ENCODE results near the gene ZFR. TPM values are rescaled to one million over a fixed set of nuclear protein-coding genes. Genes with fewer than 3 reads are reported as not detected.
"Not testable (repeated sequence)": the region's sequence is repeated elsewhere in the genome, so short reads cannot be mapped to it uniquely, and the experiment has no call there.

The ZFR gene
- total RNA-seq, 2 donors from 2014 or later, result 51.2 to 63.7 TPM

DNA sequence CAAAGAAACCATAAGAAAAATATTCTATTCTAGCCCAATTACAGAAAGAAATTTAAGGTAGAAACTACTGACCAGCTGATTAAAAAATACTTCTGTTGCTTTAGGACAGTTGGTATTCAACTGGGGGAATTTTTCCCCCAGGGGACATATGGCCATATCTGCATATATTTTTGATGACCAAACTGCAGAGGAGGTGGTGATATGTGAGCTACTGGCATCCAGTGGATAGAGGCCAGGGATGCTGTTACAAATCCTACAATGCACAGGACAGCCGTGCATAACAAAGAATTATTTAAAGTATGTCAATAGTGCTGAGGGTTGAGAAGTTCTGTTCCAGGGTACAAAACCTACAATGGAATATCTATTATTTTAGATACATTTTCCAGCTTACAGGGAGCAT, 24.0 kb downstream of the ZFR start:
- peak overlapping the region; percentile 47 for H3K27ac Mint-ChIP-seq
- DNase-seq, result no peak

GRCh38 chr5:32419791-32420190, 24.7 kb downstream of the ZFR start:
- Mint-ChIP-seq H3K27me3 (no peaks in the 10 kb centered on the region), H3K4me3 (no peak overlapping the region), H3K36me3 (ENCODE audit: low read depth) (no peaks in the 10 kb centered on the region), H3K27ac (no peak overlapping the region), H3K4me1 (peaks cover 26% of the 10 kb centered on the region)
- ATAC-seq (no peak), DNase-seq (no peak)
- no peaks in the 10 kb centered on the region for H3K9me3 ChIP-seq (ENCODE audit: control insufficient read depth, low read length, poor library complexity, severe bottlenecking)

More for the DNA sequence above, 24.0 kb downstream of the ZFR start:
- Mint-ChIP-seq H3K4me3 (no peak overlapping the region), H3K4me1 (peaks cover 28% of the 10 kb centered on the region), H3K27me3 (no peaks in the 10 kb centered on the region), H3K36me3 (ENCODE audit: low read depth) (no peaks in the 10 kb centered on the region)
- ATAC-seq, result no peak
- no peaks in the 10 kb centered on the region for H3K9me3 ChIP-seq (ENCODE audit: control insufficient read depth, low read length, poor library complexity, severe bottlenecking)

DNA sequence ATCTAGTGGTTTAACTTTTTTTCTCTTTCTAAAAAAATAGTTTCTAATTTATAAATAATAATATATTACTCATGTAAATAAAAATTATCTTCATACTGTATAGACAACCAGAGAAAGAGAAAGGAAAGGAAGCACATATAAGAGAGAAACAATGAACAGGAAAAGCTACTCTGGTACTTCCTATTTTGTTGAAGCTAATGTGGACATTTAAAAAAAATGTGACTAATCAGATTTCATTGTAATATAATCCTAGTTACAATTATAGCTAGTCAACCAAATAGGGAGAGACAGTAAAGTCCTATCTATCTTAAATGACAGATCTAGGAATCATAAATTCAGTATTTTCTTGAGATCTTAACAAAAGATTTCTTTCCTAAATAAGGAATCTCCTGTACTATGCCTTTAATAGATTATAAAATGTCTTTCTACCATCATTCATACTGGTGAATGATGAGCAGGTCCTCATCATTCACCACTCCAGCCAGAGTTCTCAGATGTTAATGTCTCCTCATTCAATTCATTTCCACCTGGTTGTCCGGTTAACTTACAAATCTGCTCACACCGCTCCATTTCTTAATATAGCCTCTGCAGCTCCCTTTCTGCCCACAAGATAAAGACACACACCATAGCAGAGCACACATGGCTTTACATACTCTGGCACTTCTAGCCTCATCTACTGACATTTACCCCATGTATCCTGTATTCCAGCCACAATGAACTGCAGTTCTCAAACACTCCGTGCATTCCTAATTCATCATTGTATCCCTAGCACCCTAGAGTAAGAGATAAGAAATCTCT, 30.9 kb downstream of the ZFR start:
- no peaks in the 10 kb centered on the region for H3K9me3 ChIP-seq (ENCODE audit: control insufficient read depth, low read length, poor library complexity, severe bottlenecking)
- H3K27ac Mint-ChIP-seq, result peak overlapping the region; percentile 32
- peaks cover 5% of the 10 kb centered on the region for H3K36me3 Mint-ChIP-seq (ENCODE audit: low read depth)

DNA sequence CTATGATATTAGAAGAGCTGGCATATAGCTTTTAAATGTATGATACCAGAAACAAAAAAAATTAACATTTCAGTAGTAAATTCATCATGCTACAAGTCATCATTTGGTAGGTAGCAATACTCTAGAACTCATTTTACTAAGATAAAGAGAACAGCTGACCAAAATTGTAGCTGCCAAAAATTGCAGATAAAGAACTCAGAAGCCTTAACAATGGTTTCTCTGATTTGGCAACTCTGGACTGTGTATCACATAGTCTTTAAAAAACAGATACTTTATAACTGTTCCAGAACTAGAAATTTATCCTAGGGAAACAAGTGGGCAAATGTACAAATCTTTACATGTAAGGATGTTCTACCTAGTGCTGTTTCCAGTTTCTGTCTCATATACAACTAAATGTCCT, 33.9 kb downstream of the ZFR start:
- no peaks in the 10 kb centered on the region for H3K9me3 ChIP-seq (ENCODE audit: control insufficient read depth, low read length, poor library complexity, severe bottlenecking)
- Mint-ChIP-seq H3K4me1 (peaks cover 9% of the 10 kb centered on the region), H3K27ac (no peak overlapping the region), H3K27me3 (no peaks in the 10 kb centered on the region), H3K4me3 (no peak overlapping the region), H3K36me3 (ENCODE audit: low read depth) (peaks cover 9% of the 10 kb centered on the region)
- ATAC-seq (no peak), DNase-seq (no peak)

More for the DNA sequence above, 30.9 kb downstream of the ZFR start:
- DNase-seq, result no peak
- H3K4me3 Mint-ChIP-seq, result no peak overlapping the region
- H3K27me3 Mint-ChIP-seq, result no peaks in the 10 kb centered on the region
- peaks cover 11% of the 10 kb centered on the region for H3K4me1 Mint-ChIP-seq
- no peak for ATAC-seq

DNA sequence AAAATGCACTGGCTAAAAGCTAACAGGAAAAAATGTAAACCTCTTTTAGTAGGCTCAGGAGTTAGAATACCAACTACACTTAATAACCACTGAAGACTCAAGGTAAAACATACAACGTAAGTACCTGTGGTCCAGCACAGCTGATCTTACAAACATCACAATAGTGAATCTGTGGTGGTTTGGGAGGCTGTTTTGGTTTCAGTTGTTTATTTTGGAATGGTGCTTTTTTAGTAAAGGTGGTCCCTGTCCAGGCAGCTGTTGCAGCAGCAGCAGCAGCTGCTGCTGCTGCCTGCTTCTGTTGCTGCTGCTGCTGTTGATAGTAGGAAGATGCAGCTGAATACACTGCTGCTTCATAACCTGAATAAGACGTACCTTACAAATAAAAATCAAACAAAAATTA, 37.9 kb downstream of the ZFR start:
- H3K9me3 ChIP-seq (ENCODE audit: control insufficient read depth, low read length, poor library complexity, severe bottlenecking), result no peaks in the 10 kb centered on the region
- DNase-seq (no peak), ATAC-seq (no peak)
- no peak overlapping the region for H3K4me3 Mint-ChIP-seq
- H3K4me1 Mint-ChIP-seq, result peaks cover 8% of the 10 kb centered on the region
- H3K36me3 Mint-ChIP-seq (ENCODE audit: low read depth), result peaks cover 22% of the 10 kb centered on the region
- H3K27ac Mint-ChIP-seq, result peak overlapping the region; percentile 77
- no peaks in the 10 kb centered on the region for H3K27me3 Mint-ChIP-seq

DNA sequence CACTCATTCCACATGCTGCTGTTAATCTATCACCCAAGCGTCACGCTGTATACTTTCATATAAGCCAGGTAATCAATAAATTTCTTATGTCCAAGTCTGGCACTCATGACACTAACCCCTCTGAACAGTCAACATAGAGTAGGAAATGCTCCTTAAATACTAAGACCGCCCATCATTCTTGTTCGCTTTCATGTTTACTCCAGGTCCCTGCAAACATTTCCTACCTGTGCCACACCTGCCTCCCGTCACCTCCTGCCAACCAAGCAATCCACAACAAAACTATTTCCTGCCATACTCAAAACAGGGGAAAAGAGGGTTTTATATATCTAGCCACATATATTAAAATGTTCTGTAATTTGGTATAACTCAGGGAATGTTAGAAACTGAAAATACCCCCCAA, 39.0 kb downstream of the ZFR start:
- Mint-ChIP-seq H3K4me1 (peaks cover 11% of the 10 kb centered on the region), H3K27me3 (no peaks in the 10 kb centered on the region), H3K36me3 (ENCODE audit: low read depth) (peaks cover 28% of the 10 kb centered on the region), H3K27ac (peak overlapping the region; percentile 56), H3K4me3 (no peak overlapping the region)
- ATAC-seq (no peak), DNase-seq (no peak)
- H3K9me3 ChIP-seq (ENCODE audit: control insufficient read depth, low read length, poor library complexity, severe bottlenecking), result no peaks in the 10 kb centered on the region

- no peak for DNase-seq
- no peak for ATAC-seq
- Mint-ChIP-seq H3K27ac (no peak overlapping the region), H3K4me3 (no peak overlapping the region), H3K36me3 (ENCODE audit: low read depth) (peaks cover 31% of the 10 kb centered on the region), H3K4me1 (peaks cover 9% of the 10 kb centered on the region), H3K27me3 (no peaks in the 10 kb centered on the region)
- no peaks in the 10 kb centered on the region for H3K9me3 ChIP-seq (ENCODE audit: control insufficient read depth, low read length, poor library complexity, severe bottlenecking)
Observed at GRCh38 chr5:32403760-32404159, 40.8 kb downstream of the ZFR start.

- Mint-ChIP-seq H3K4me3 (no peak overlapping the region), H3K36me3 (ENCODE audit: low read depth) (peaks cover 26% of the 10 kb centered on the region), H3K27me3 (no peaks in the 10 kb centered on the region), H3K4me1 (peaks cover 5% of the 10 kb centered on the region), H3K27ac (no peak overlapping the region)
- H3K9me3 ChIP-seq (ENCODE audit: control insufficient read depth, low read length, poor library complexity, severe bottlenecking), result no peaks in the 10 kb centered on the region
- DNase-seq (no peak), ATAC-seq (no peak)
Observed at GRCh38 chr5:32400401-32400800, 44.1 kb downstream of the ZFR start.

GRCh38 chr5:32398754-32399153, 45.8 kb downstream of the ZFR start:
- not testable (repeated sequence) for H3K9me3 ChIP-seq (ENCODE audit: control insufficient read depth, low read length, poor library complexity, severe bottlenecking); H3K27me3 Mint-ChIP-seq; H3K4me3 Mint-ChIP-seq; ATAC-seq; H3K4me1 Mint-ChIP-seq; DNase-seq
- Mint-ChIP-seq H3K27ac (peak overlapping the region; percentile 32), H3K36me3 (ENCODE audit: low read depth) (peaks cover 27% of the 10 kb centered on the region)

DNA sequence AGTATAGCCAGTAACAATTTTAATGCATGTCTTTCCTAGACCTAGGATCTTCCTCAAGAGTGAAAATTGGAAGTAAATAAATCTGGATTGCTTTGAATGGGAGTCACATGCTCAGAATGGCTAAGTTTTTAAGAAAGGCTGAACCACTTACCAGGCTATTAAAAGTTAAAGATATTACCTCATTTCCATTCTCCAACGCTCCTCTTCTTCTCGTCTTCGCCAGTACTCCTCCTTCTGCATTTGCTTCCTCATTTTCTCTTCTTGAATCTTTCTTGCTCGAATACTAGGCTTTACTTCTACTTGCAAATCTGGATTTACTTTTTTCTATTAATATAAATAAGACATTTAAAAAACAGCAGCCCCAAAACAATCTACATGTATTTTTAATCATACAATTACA, 49.6 kb downstream of the ZFR start:
- DNase-seq, result no peak
- no peaks in the 10 kb centered on the region for H3K9me3 ChIP-seq (ENCODE audit: control insufficient read depth, low read length, poor library complexity, severe bottlenecking)
- no peaks in the 10 kb centered on the region for H3K27me3 Mint-ChIP-seq
- no peak overlapping the region for H3K4me3 Mint-ChIP-seq
- ATAC-seq, result no peak
- H3K4me1 Mint-ChIP-seq, result peaks cover 2% of the 10 kb centered on the region
- peaks cover 14% of the 10 kb centered on the region for H3K36me3 Mint-ChIP-seq (ENCODE audit: low read depth)
- no peak overlapping the region for H3K27ac Mint-ChIP-seq

DNA sequence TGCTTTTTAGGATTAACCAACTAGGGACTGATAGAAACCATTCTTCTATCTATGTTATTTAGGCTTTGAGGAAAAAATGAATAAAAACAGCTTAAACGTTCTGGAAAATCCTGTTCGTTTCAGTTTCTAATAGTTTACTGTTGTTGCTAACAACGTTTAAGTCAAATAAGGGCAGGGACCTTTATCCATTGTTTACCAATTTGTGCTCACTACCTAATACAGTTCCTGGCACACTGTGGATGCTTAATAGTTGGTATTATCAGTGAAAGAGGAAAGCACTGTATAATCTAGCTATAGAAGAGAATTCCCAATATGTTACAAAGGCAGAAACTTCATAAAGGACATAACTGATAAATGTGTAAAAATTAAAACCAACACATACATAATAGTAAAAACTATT, 52.5 kb downstream of the ZFR start:
- peaks cover 13% of the 10 kb centered on the region for H3K36me3 Mint-ChIP-seq (ENCODE audit: low read depth)
- DNase-seq, result no peak
- H3K4me3 Mint-ChIP-seq, result no peak overlapping the region
- H3K4me1 Mint-ChIP-seq, result peaks cover 7% of the 10 kb centered on the region
- H3K9me3 ChIP-seq (ENCODE audit: control insufficient read depth, low read length, poor library complexity, severe bottlenecking), result no peaks in the 10 kb centered on the region
- no peak overlapping the region for H3K27ac Mint-ChIP-seq
- no peaks in the 10 kb centered on the region for H3K27me3 Mint-ChIP-seq
- ATAC-seq, result no peak

DNA sequence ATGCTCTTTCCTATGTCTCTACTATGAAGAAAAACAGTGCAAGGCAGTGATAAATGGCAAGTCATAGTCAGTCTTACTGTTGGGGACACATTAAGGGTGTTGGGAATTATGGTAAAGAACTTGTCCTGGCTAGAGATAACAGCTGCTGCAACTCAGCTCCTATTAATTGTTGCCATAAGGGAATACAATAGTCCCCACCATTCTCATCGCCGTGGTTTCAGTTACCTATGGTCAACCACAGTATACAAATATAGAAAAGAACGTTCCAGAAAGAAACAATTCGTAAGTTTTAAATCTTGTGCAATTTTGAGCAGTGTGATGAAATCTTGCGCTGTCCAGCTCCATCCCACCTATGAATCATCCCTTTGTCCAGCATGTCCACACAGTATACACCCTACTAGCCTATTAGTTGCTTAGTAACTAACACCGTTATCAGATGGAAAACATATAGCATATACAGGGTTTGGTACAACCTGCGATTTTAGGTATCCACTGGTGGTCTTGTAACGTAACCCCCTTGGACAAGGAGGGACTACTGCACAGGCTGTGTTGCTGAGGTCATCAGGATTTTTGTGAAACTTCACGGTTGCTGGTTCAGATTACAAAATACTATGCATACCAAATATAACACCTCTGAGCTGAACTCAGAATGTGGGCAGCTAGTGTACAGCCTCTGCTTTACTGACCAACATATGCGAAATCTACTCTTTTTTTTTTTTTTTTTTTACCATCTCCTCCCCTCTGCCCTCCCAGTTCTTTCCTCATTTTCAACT, 53.5 kb downstream of the ZFR start:
- no peak for DNase-seq
- H3K27me3 Mint-ChIP-seq, result no peaks in the 10 kb centered on the region
- peaks cover 7% of the 10 kb centered on the region for H3K4me1 Mint-ChIP-seq
- H3K4me3 Mint-ChIP-seq, result no peak overlapping the region
- peaks cover 14% of the 10 kb centered on the region for H3K36me3 Mint-ChIP-seq (ENCODE audit: low read depth)
- no peaks in the 10 kb centered on the region for H3K9me3 ChIP-seq (ENCODE audit: control insufficient read depth, low read length, poor library complexity, severe bottlenecking)
- no peak overlapping the region for H3K27ac Mint-ChIP-seq
- ATAC-seq, result peak; percentile 36

DNA sequence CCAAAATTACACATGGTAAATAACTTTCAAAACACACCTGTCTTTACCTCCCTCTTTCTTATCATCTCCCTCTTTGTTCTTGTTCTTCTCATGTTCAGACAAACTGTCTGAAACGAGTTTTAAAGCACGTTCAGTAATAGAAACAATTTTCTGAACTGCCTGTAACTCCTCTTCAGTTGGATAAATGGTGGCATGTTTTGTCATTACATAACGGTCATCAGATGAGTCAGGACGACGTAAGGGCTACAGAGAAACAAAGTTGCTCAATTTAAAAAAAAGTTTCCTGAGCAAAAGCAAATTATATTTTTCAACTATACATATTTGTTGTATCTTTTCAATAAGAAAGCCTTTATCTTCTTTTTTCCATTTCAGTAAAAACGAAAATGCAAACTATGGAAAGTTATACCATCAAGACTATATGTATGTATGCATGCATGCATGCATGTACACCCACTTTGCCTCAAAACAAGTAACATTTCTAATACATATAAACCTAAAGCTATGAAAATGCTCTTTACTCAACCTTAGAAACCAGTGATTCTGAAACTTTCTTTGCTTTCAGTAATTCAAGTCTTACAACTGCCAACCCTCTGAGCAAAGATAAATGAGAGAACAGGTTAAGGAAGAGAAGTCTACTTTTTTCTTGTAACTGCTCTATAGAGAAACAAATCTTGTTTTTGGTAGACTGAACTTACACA, 56.0 kb downstream of the ZFR start:
- no peak overlapping the region for H3K4me3 Mint-ChIP-seq
- ATAC-seq, result no peak
- H3K27ac Mint-ChIP-seq, result peak overlapping the region; percentile 74
- no peaks in the 10 kb centered on the region for H3K27me3 Mint-ChIP-seq
- peaks cover 15% of the 10 kb centered on the region for H3K36me3 Mint-ChIP-seq (ENCODE audit: low read depth)
- peaks cover 7% of the 10 kb centered on the region for H3K4me1 Mint-ChIP-seq
- H3K9me3 ChIP-seq (ENCODE audit: control insufficient read depth, low read length, poor library complexity, severe bottlenecking), result no peaks in the 10 kb centered on the region
- no peak for DNase-seq
